HEK293 (cell line): Measurements from ENCODE around the gene CRMP1.
A peak's percentile ranks its signal among the peaks of the same experiment; 100 is the strongest.

ENCODE experiments used
- CTCF ChIA-PET: fragments of 350-600 bp; formaldehyde crosslinking; extraction: SDS; loops from one replicate; lab custom pipeline; 2021; ENCODE audit warnings: antibody characterized with exemption; lab: Yijun Ruan, JAX
- POLR2A ChIA-PET: fragments of 300-600 bp; formaldehyde crosslinking; extraction: SDS; loops from one replicate; lab custom pipeline; 2020; ENCODE audit warnings: antibody characterized with exemption, inconsistent platforms; lab: Yijun Ruan, JAX
- H3K27ac ChIP-seq: fragments of 200-500 bp; sonication (Bioruptor generic); 2 replicates; pipeline ENCODE4 v1.5.1; 2014; ENCODE audit warnings: low read depth, low read length, control low read depth, inconsistent platforms; ENCODE audit errors: extremely low read depth
- H3K36me3 ChIP-seq, 2 experiments: fragments of 200-500 bp in 1 of 2; sonication (Bioruptor generic) in 1 of 2; 1 replicate in 1 of 2; 2 replicates in 1 of 2; pipeline ENCODE4 v1.5.1; 2014 to 2017; ENCODE audit warnings: inconsistent platforms in 2 of 2, low read length in 2 of 2; ENCODE audit not compliant: control insufficient read depth in 2 of 2, insufficient read depth in 1 of 2
- H3K4me1 ChIP-seq: fragments of 200-500 bp; sonication (Bioruptor generic); 2 replicates; pipeline ENCODE4 v1.5.1; 2014; ENCODE audit warnings: mild to moderate bottlenecking, low read length, inconsistent platforms; ENCODE audit not compliant: control insufficient read depth, insufficient read depth
- H3K4me3 ChIP-seq: 2 replicates; pipeline ENCODE4 v1.5.1; 2011; ENCODE audit warnings: low read depth, mild to moderate bottlenecking, control low read depth, low read length, moderate library complexity
- H3K9me3 ChIP-seq: fragments of 200-500 bp; sonication (Bioruptor generic); 2 replicates; pipeline ENCODE4 v1.5.1; 2014; ENCODE audit warnings: low read depth, low read length, inconsistent platforms; ENCODE audit not compliant: control insufficient read depth, insufficient read depth
- ATF2 ChIP-seq: fragments of 450-650 bp; formaldehyde crosslinking; IDR thresholded peaks from 2 replicates; pipeline ENCODE4 v1.5.1; 2016; ENCODE audit warnings: missing biosample characterization, missing genetic modification characterization, low read depth
- GFI1B ChIP-seq: fragments of 450-650 bp; formaldehyde crosslinking; IDR thresholded peaks from 2 replicates; pipeline ENCODE4 v1.5.1; 2016; ENCODE audit warnings: missing biosample characterization, missing genetic modification characterization
- GLIS1 ChIP-seq: fragments of 450-650 bp; formaldehyde crosslinking; IDR thresholded peaks from 2 replicates; pipeline ENCODE4 v1.5.1; 2016; ENCODE audit warnings: missing biosample characterization, missing genetic modification characterization
- GLIS2 ChIP-seq: fragments of 450-650 bp; formaldehyde crosslinking; IDR thresholded peaks from 2 replicates; pipeline ENCODE4 v1.5.1; 2016; ENCODE audit warnings: missing biosample characterization, missing genetic modification characterization
- OVOL3 ChIP-seq: fragments of 450-650 bp; formaldehyde crosslinking; IDR thresholded peaks from 2 replicates; pipeline ENCODE4 v1.5.1; 2016; ENCODE audit warnings: missing biosample characterization, missing genetic modification characterization
- PRDM10 ChIP-seq: fragments of 450-650 bp; formaldehyde crosslinking; IDR thresholded peaks from 2 replicates; pipeline ENCODE4 v1.5.1; 2016; ENCODE audit warnings: missing biosample characterization, missing genetic modification characterization
- SCRT2 ChIP-seq: fragments of 450-650 bp; formaldehyde crosslinking; IDR thresholded peaks from 2 replicates; pipeline ENCODE4 v1.5.1; 2016; ENCODE audit warnings: missing biosample characterization, missing genetic modification characterization
- SP2 ChIP-seq: fragments of 450-650 bp; formaldehyde crosslinking; IDR thresholded peaks from 2 replicates; pipeline ENCODE4 v1.5.1; 2016; ENCODE audit warnings: missing biosample characterization, missing genetic modification characterization
- TRIM28 ChIP-seq: IDR thresholded peaks from 2 replicates; pipeline ENCODE4 v1.6.1; 2011; ENCODE audit warnings: low read length, control low read depth, borderline replicate concordance
- ZBTB26 ChIP-seq: fragments of 450-650 bp; formaldehyde crosslinking; optimal IDR thresholded peaks from 2 replicates; pipeline ENCODE3; 2016; ENCODE audit warnings: missing biosample characterization, mild to moderate bottlenecking, missing genetic modification characterization
- ZIC2 ChIP-seq: fragments of 450-650 bp; formaldehyde crosslinking; IDR thresholded peaks from 2 replicates; pipeline ENCODE4 v1.5.1; 2016; ENCODE audit warnings: missing biosample characterization, missing genetic modification characterization
- ZNF121 ChIP-seq: fragments of 450-650 bp; formaldehyde crosslinking; IDR thresholded peaks from 2 replicates; pipeline ENCODE4 v1.5.1; 2016; ENCODE audit warnings: missing biosample characterization, missing genetic modification characterization
- ZNF132 ChIP-seq: fragments of 450-650 bp; formaldehyde crosslinking; IDR thresholded peaks from 2 replicates; pipeline ENCODE4 v1.5.1; 2017; ENCODE audit warnings: missing biosample characterization, missing genetic modification characterization, borderline replicate concordance
- ZNF202 ChIP-seq: fragments of 450-650 bp; formaldehyde crosslinking; IDR thresholded peaks from 2 replicates; pipeline ENCODE4 v1.5.1; 2016; ENCODE audit warnings: missing biosample characterization, missing genetic modification characterization, borderline replicate concordance
- ZNF335 ChIP-seq: fragments of 450-650 bp; formaldehyde crosslinking; conservative IDR thresholded peaks from 2 replicates; pipeline ENCODE4 v1.5.1; 2016; ENCODE audit warnings: missing biosample characterization, missing genetic modification characterization
- ZNF350 ChIP-seq: fragments of 450-650 bp; formaldehyde crosslinking; IDR thresholded peaks from 2 replicates; pipeline ENCODE4 v1.5.0; 2017; ENCODE audit warnings: missing biosample characterization, mild to moderate bottlenecking, missing genetic modification characterization
- ZNF521 ChIP-seq: fragments of 450-650 bp; formaldehyde crosslinking; IDR thresholded peaks from 2 replicates; pipeline ENCODE4 v1.5.1; 2017; ENCODE audit warnings: missing biosample characterization, mild to moderate bottlenecking, missing genetic modification characterization
- ZNF558 ChIP-seq: fragments of 450-650 bp; formaldehyde crosslinking; IDR thresholded peaks from 2 replicates; pipeline ENCODE4 v1.5.1; 2016; ENCODE audit warnings: missing biosample characterization, missing genetic modification characterization
- ZNF777 ChIP-seq: fragments of 450-650 bp; formaldehyde crosslinking; IDR thresholded peaks from 2 replicates; pipeline ENCODE4 v1.5.1; 2017; ENCODE audit warnings: missing biosample characterization, missing genetic modification characterization, borderline replicate concordance
- ZNF843 ChIP-seq: fragments of 450-650 bp; formaldehyde crosslinking; IDR thresholded peaks from 2 replicates; pipeline ENCODE4 v1.5.1; 2016; ENCODE audit warnings: missing biosample characterization, missing genetic modification characterization

The CRMP1 gene

GRCh38 chr4:5889002-5889696 lies 3.7 kb downstream of the CRMP1 start:
- Histone ChIP-seq H3K4me1 (no peaks in the 10 kb centered on the region), H3K36me3 (no peaks in the 10 kb centered on the region), H3K27ac (no peak overlapping the region), H3K9me3 (no peaks in the 10 kb centered on the region), H3K4me3 (no peak overlapping the region)
- no peak for TF ChIP-seq TRIM28
- no peak for TF ChIP-seq ZNF202 (tag by site-specific recombination)
- peak; percentile 69; the same call in 1 of the 2 replicates for TF ChIP-seq GLIS2
- TF ChIP-seq ZNF777 (tag by site-specific recombination) = 0 out of 2 replicates have a peak, but pooled peaks have one; percentile 43
- POLR2A ChIA-PET = no interaction called here
- CTCF ChIA-PET = interaction anchor here (0.7 kb wide), 1 partner anchor 87 kb away, joined by 3 read pairs; no protein-coding TSS in a partner anchor

- TF ChIP-seq PRDM10 (tag by site-specific recombination) (peak; percentile 92), ZNF121 (tag by site-specific recombination) (no peak), ZNF335 (0 out of 2 replicates have a peak, but pooled peaks have one; percentile 34), ZNF521 (tag by site-specific recombination) (no peak), SCRT2 (tag by site-specific recombination) (0 out of 2 replicates have a peak, but pooled peaks have one; percentile 54), ZIC2 (no peak), GLIS1 (tag by site-specific recombination) (peak; percentile 43), SP2 (tag by site-specific recombination) (peak; percentile 55), ZBTB26 (tag by site-specific recombination) (peak; percentile 22)
- Histone ChIP-seq H3K4me3 (peak overlapping the region; percentile 40), H3K9me3 (no peaks in the 10 kb centered on the region), H3K27ac (no peak overlapping the region), H3K4me1 (no peaks in the 10 kb centered on the region), H3K36me3 (no peaks in the 10 kb centered on the region)
- ChIA-PET POLR2A (no interaction called here), CTCF (no interaction called here)
These were observed 4.5 kb downstream of the CRMP1 start for GRCh38 chr4:5888222-5889001.

GRCh38 chr4:5887361-5888221 lies 5.3 kb downstream of the CRMP1 start:
- no peaks in the 10 kb centered on the region for H3K36me3 ChIP-seq
- ChIA-PET POLR2A (no interaction called here), CTCF (interaction anchor here (0.6 kb wide), 1 partner anchor 659 kb away, joined by 4 read pairs; no protein-coding TSS in a partner anchor)
- H3K27ac ChIP-seq = no peak overlapping the region
- no peaks in the 10 kb centered on the region for H3K4me1 ChIP-seq
- H3K4me3 ChIP-seq = peak overlapping the region; percentile 40
- no peaks in the 10 kb centered on the region for H3K9me3 ChIP-seq
- no peak for TF ChIP-seq ZNF558
- TF ChIP-seq ZNF132 (tag by site-specific recombination) = no peak
- TF ChIP-seq ZNF843 (tag by site-specific recombination) = no peak
- no peak for TF ChIP-seq ZNF350 (tag by site-specific recombination)
- TF ChIP-seq GFI1B (tag by site-specific recombination) = no peak
- TF ChIP-seq OVOL3 (tag by site-specific recombination) = no peak
- TF ChIP-seq ATF2 (tag by site-specific recombination) = no peak
